PC-3 (cell line): ENCODE results near the gene ESPNL. TPM values are rescaled to one million over a fixed set of nuclear protein-coding genes. Genes with fewer than 3 reads are reported as not detected.

Source experiments
- ATAC-seq: fragments of 200-7000 bp; cut with Tn5 transposase; 2 replicates; pipeline ENCODE4 v1.9.1; 2020; ENCODE audit warnings: mild to moderate bottlenecking, moderate library complexity
- BruUV-seq: library from RNA; stranded (reverse); fragments of 400-500 nt; replicated peaks from 2 replicates; lab custom pipeline; 2021; lab: Mats Ljungman, UMichigan
- CTCF ChIA-PET: fragments of 300-600 bp; sonication (Branson Sonifier 250); formaldehyde crosslinking; loops from one replicate; lab custom pipeline; 2022; ENCODE audit warnings: antibody characterized with exemption; lab: Charles Lee
- POLR2A ChIA-PET: fragments of 300-600 bp; sonication (Branson Sonifier 250); formaldehyde crosslinking; loops from one replicate; lab custom pipeline; 2022; ENCODE audit warnings: antibody characterized with exemption; ENCODE audit not compliant: unreplicated experiment; lab: Charles Lee
- DNase-seq: peaks from one replicate; pipeline ENCODE4 v3.0.0-alpha.2; 2015
- H2AFZ ChIP-seq: fragments of 300-600 bp; sonication (generic); 2 replicates; pipeline ENCODE4 v1.6.0; 2016; ENCODE audit warnings: antibody characterized with exemption, low read length
- H3F3A ChIP-seq: fragments of 300-600 bp; sonication (generic); one replicate; pipeline ENCODE4 v1.6.0; 2017; ENCODE audit warnings: antibody characterized with exemption, low read length, control low read depth, mild to moderate bottlenecking; ENCODE audit not compliant: unreplicated experiment
- H3K27ac ChIP-seq: fragments of 300-600 bp; sonication (generic); 2 replicates; pipeline ENCODE4 v1.5.1; 2016; ENCODE audit warnings: mild to moderate bottlenecking, low read length
- H3K27me3 ChIP-seq: fragments of 300-600 bp; sonication (generic); 2 replicates; pipeline ENCODE4 v1.6.1; 2016; ENCODE audit warnings: low read length, mixed read lengths
- H3K36me3 ChIP-seq: fragments of 300-600 bp; sonication (generic); 2 replicates; pipeline ENCODE4 v1.6.1; 2016; ENCODE audit warnings: low read depth, mixed run types, low read length, mixed read lengths
- H3K4me1 ChIP-seq: fragments of 300-600 bp; sonication (generic); 2 replicates; pipeline ENCODE4 v1.5.1; 2016; ENCODE audit warnings: low read length; ENCODE audit not compliant: insufficient read depth
- H3K4me2 ChIP-seq: fragments of 300-600 bp; sonication (generic); 2 replicates; pipeline ENCODE4 v1.6.0; 2016; ENCODE audit warnings: low read length
- H3K4me3 ChIP-seq: fragments of 300-600 bp; sonication (generic); 2 replicates; pipeline ENCODE4 v1.5.1; 2016; ENCODE audit warnings: mild to moderate bottlenecking, low read length, mixed read lengths
- H3K79me2 ChIP-seq: fragments of 300-600 bp; sonication (generic); 2 replicates; pipeline ENCODE4 v1.6.1; 2017; ENCODE audit warnings: low read length, mixed read lengths
- H3K9ac ChIP-seq: fragments of 300-600 bp; sonication (generic); 2 replicates; pipeline ENCODE4 v1.6.0; 2016; ENCODE audit warnings: mild to moderate bottlenecking, low read length
- H3K9me2 ChIP-seq: fragments of 300-600 bp; sonication (generic); replicated peaks from 2 replicates; pipeline ENCODE4 v1.6.1; 2016; ENCODE audit warnings: mixed run types, low read length, mixed read lengths
- H3K9me3 ChIP-seq: fragments of 300-600 bp; sonication (generic); 2 replicates; pipeline ENCODE4 v1.6.1; 2016; ENCODE audit warnings: low read length, mixed read lengths
- H4K20me1 ChIP-seq: fragments of 300-600 bp; sonication (generic); 2 replicates; pipeline ENCODE4 v1.6.1; 2016; ENCODE audit warnings: low read length, mixed read lengths
- EZH2 ChIP-seq: fragments of 300-600 bp; sonication (generic); IDR thresholded peaks from one replicate; pipeline ENCODE4 v1.6.1; 2017; ENCODE audit warnings: antibody characterized with exemption, mild to moderate bottlenecking, low read length; ENCODE audit not compliant: unreplicated experiment
- EZH2phosphoT487 ChIP-seq: fragments of 300-600 bp; sonication (generic); IDR thresholded peaks from 2 replicates; pipeline ENCODE4 v1.6.1; 2018; ENCODE audit warnings: mild to moderate bottlenecking, antibody characterized with exemption, low read length, borderline replicate concordance
- intact Hi-C: fragments of 100-400 bp; cut with micrococcal nuclease; formaldehyde crosslinking; loops from 2 replicates; pipeline ENCODE4 v1.9.0; 2023
- total RNA-seq: library from RNA; depleted of rRNA; stranded (reverse); fragments of >200 nt; gene quantifications from 2 replicates; pipeline ENCODE4 v1.2.3, GENCODE V29; 2014
- TF ChIP-seq, protein P1 (sequence below): fragments of 300-600 bp; sonication (generic); conservative IDR thresholded peaks from 2 replicates; pipeline ENCODE4 v1.5.1; 2017; ENCODE audit warnings: antibody characterized with exemption, low read depth, mild to moderate bottlenecking, low read length

ESPNL gene
- total RNA-seq, 1 experiment from 2014 or later = not detected

GRCh38 chr2:238130696-238131628 is 30.8 kb downstream of the ESPNL start:
- no peaks in the 10 kb centered on the region for H3K27me3 ChIP-seq
- CTCF ChIA-PET = no interaction called here
- ATAC-seq = no peak

DNA sequence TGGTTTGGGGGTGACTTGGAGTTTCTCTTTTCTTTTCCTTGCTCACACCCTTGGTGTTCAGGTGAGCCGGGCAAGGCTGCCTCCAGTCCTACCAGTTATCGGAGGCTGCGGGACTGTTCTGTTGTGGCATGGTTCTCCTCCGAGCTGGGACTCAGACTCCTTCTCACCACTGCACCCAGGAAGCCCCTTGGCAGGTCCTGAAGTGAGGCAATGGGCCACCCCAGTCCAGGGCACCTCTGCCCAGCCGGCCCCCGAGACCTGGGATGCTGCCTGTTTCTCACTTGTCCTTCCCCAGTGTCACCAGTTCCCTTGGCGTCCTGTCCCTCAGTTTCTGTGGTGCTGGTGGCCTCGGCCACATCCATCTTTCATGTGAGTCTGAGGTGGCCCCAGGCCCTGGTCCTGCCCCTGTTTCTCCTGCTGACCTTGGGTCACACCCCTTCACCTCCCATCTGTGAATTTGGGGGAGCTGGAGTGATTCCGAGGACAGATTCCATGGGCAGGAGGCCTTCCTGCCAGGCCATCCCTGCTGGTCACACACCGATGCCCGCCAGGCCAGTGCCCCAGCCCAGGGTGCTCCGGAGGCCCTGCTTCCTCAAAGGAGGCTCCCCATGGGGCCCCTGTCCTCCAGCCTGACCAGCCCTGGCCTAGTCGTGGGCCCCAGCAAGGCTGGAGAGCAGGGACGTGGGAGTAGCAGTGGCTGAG is 31.8 kb downstream of the ESPNL start:
- Histone ChIP-seq H3F3A (no peaks in the 10 kb centered on the region), H3K9me3 (no peaks in the 10 kb centered on the region), H3K4me3 (no peak overlapping the region), H3K36me3 (no peaks in the 10 kb centered on the region), H3K4me1 (no peaks in the 10 kb centered on the region), H2AFZ (no peak overlapping the region), H3K9me2 (no peaks in the 10 kb centered on the region), H3K9ac (no peak overlapping the region), H3K27me3 (no peaks in the 10 kb centered on the region), H4K20me1 (no peaks in the 10 kb centered on the region), H3K4me2 (no peak overlapping the region), H3K79me2 (no peaks in the 10 kb centered on the region), H3K27ac (no peak overlapping the region)
- BruUV-seq = no TSS peak
- TF ChIP-seq EZH2 (no peak), EZH2phosphoT487 (no peak)
- TF ChIP-seq, protein P1, sequence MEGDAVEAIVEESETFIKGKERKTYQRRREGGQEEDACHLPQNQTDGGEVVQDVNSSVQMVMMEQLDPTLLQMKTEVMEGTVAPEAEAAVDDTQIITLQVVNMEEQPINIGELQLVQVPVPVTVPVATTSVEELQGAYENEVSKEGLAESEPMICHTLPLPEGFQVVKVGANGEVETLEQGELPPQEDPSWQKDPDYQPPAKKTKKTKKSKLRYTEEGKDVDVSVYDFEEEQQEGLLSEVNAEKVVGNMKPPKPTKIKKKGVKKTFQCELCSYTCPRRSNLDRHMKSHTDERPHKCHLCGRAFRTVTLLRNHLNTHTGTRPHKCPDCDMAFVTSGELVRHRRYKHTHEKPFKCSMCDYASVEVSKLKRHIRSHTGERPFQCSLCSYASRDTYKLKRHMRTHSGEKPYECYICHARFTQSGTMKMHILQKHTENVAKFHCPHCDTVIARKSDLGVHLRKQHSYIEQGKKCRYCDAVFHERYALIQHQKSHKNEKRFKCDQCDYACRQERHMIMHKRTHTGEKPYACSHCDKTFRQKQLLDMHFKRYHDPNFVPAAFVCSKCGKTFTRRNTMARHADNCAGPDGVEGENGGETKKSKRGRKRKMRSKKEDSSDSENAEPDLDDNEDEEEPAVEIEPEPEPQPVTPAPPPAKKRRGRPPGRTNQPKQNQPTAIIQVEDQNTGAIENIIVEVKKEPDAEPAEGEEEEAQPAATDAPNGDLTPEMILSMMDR = no peak
- no peak for DNase-seq
- ATAC-seq = no peak
- intact Hi-C loops = no loop called here
- CTCF ChIA-PET = no interaction called here
- POLR2A ChIA-PET = no interaction called here

More at GRCh38 chr2:238130696-238131628, 30.8 kb downstream of the ESPNL start:
- no peak for DNase-seq
- POLR2A ChIA-PET = no interaction called here
- no peaks in the 10 kb centered on the region for H4K20me1 ChIP-seq
- BruUV-seq = no TSS peak
- intact Hi-C loops = no loop called here
- H3F3A ChIP-seq = no peaks in the 10 kb centered on the region
- H3K9me2 ChIP-seq = no peaks in the 10 kb centered on the region
- no peak overlapping the region for H3K27ac ChIP-seq
- H2AFZ ChIP-seq = no peak overlapping the region
- TF ChIP-seq, protein P1 = no peak
- no peak overlapping the region for H3K4me3 ChIP-seq
- H3K9me3 ChIP-seq = no peaks in the 10 kb centered on the region
- H3K9ac ChIP-seq = no peak overlapping the region
- no peaks in the 10 kb centered on the region for H3K4me1 ChIP-seq
- no peaks in the 10 kb centered on the region for H3K79me2 ChIP-seq
- H3K4me2 ChIP-seq = no peak overlapping the region
- no peaks in the 10 kb centered on the region for H3K36me3 ChIP-seq
